ENCODE results near the gene NEB.
"Not testable (repeated sequence)": the region's sequence is repeated elsewhere in the genome, so short reads cannot be mapped to it uniquely, and the experiment has no call there.

DNA sequence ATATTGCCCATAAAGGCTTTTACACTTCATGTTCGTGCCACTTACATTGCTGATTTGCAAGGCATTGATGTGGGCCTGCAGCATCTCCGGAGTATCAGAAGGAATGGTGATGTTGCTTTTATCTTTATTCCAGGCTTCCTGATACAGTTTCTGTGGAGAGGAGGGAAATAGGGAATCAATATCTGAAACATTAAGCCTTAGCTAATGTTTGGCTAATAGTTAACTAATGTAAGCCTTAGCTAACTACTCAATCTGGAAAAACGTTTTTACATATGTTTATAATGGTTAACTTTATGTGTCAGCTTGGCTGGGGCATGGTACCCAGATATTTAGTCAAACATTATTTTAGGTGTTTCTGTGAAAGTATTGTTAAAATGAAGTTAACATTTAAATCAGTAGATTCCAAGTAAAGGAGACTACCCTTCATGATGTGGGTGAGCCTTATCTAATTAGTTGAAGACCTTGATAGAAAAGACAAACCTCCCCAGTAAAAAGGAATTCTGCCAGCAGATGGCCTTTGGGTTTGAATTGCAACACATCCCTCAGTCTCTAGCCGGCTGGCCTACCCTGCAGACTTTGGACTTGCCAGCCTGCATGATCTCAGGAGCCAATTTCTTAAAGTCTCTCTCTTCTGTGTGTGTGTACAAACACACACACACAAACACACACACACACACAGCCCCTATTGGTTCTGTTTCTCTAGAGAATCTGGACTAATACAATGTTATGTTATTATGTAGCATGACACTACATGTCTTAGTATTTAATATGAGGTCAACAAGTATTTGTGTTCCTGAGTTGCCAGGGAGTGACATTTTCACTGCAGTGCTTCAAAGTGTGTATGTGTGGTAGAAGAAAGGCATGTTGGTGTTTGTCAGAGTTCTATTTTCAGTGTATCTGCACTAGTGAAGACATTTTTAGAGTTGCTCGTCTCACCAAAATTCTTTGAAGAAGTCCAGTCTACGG is 126.5 kb downstream of the NEB start:
- TF ChIP-seq, protein P1, sequence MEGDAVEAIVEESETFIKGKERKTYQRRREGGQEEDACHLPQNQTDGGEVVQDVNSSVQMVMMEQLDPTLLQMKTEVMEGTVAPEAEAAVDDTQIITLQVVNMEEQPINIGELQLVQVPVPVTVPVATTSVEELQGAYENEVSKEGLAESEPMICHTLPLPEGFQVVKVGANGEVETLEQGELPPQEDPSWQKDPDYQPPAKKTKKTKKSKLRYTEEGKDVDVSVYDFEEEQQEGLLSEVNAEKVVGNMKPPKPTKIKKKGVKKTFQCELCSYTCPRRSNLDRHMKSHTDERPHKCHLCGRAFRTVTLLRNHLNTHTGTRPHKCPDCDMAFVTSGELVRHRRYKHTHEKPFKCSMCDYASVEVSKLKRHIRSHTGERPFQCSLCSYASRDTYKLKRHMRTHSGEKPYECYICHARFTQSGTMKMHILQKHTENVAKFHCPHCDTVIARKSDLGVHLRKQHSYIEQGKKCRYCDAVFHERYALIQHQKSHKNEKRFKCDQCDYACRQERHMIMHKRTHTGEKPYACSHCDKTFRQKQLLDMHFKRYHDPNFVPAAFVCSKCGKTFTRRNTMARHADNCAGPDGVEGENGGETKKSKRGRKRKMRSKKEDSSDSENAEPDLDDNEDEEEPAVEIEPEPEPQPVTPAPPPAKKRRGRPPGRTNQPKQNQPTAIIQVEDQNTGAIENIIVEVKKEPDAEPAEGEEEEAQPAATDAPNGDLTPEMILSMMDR (conservative IDR thresholded peaks at IDR 0.05; ENCODE audit: low read depth, low read length), result not testable (repeated sequence)
- TF ChIP-seq RAD21 (IDR thresholded peaks at IDR 0.05; ENCODE audit: low read length); CHD1 (IDR thresholded peaks at IDR 0.05; ENCODE audit: low read depth, low read length); POLR2A (IDR thresholded peaks at IDR 0.05; ENCODE audit: low read depth, low read length): not testable (repeated sequence)

Measured in IMR-90 (cell line).